ENCODE results near the gene HMX2.
"Not testable (repeated sequence)": the region's sequence is repeated elsewhere in the genome, so short reads cannot be mapped to it uniquely, and the experiment has no call there.

HMX2 gene

DNA sequence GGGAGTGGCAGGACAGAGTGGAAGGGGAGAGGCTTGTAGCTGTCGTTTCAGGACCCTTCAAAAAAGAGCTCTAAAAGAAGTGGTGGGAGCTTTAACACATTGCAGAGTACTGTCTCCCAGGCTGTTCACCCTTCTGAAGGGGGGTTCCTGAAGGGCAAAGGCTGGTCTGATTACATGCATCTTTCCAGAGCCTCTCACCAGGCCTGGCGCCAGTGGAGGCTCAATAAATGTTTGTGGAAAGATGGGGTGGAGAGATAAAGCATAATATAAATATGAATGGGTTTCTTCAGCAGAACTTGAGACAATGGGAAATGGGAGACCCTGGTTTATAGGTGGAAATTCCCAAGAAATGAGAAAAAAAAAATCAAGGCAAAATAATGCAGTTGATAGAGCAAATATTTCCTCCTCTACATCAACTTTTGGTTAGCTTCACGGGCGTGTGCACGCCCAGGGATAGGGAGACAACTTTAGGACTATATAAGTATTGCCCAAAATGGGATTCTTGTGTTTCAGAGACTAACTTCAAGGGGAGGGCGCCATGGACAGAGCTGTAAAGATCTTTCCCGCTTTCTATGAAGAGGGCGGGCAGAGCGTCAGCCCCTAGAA is 5.7 kb downstream of the HMX2 start:
- no peak for DNase-seq

DNA sequence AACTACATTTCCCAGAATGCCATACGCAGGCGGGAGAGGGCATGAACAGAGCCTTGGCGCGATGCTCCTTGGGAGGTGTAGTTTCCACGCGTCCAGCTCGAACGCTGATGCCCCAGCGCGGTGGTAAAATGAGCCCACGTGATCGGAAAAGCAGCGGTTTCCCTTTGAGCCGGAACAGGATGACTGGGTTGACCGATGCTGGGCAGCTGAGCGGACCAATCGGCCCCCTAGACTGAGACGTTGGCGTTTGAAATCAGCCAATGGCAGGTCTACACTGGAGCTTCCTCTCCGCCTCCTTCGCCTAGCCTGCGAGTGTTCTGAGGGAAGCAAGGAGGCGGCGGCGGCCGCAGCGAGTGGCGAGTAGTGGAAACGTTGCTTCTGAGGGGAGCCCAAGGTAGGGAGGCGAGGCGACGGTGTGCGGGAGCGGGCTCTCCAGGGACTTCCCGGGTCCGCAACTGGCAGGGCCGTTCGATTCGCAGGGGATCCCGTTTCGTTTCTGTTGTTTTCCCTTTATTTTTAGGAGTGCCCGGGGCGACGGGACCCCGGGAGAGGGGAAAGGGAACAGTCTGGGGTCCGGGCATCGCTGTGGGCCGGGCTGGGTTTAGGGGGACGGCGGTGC is 6.3 kb downstream of the HMX2 start, which contains the start of gene BUB3:
BUB3 (plus strand) TSS at position 311 of the 619 bp plus-strand sequence. CDS start 516 bp downstream, outside the sequence.
- DNase-seq, result peak; percentile 85

DNA sequence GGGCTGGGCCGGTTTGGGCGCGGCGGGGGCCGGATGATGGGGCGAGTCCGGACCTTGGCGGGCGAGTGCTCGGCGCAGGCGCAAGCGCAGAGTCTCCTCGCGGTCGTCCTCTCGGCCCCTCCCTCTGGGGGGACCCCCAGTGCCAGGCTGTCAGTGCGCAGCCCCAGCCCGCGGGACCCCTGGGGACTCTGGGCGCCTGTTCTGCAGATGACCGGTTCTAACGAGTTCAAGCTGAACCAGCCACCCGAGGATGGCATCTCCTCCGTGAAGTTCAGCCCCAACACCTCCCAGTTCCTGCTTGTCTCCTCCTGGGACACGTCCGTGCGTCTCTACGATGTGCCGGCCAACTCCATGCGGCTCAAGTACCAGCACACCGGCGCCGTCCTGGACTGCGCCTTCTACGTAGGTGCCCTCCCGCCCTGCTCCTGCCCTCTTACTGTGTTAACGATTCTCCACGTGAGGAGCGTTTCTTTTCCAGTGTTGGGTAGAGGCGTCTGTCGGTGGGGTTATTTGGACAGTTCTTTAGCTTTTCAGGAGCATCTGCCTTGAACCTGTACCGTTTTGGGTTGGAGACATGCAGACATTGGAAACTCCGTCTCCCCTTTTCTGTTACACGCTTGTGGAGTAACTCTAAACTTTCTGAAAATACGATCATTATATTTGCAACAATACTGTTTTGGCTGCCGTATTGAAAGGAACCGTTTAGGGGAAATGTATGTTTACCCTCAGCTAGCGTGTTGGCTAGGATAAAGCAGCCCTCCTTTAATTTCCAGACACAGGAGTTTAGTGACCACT is 7.0 kb downstream of the HMX2 start:
- no peak for DNase-seq

DNA sequence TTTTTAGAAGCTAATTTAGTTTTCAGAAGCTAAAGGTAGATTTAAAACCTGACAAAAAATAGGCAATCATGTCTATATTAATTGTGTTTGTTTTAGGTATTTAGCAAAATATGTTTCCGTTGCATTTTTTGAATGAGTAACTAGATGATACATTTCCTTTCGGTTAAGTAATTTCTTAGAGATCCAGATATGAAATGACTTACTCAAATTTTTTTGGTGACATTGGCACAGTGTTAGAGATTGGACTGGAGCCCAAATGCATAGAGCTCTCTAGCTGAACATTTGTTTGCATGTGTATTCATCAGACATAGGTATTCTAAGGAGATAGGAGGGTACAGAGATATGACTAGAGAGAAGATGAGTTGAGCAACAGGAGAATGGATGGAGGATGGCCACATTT is 8.1 kb downstream of the HMX2 start:
- no peak for DNase-seq

GRCh38 chr10:123157210-123157609 is 9.3 kb downstream of the HMX2 start:
- no peak for DNase-seq

DNA sequence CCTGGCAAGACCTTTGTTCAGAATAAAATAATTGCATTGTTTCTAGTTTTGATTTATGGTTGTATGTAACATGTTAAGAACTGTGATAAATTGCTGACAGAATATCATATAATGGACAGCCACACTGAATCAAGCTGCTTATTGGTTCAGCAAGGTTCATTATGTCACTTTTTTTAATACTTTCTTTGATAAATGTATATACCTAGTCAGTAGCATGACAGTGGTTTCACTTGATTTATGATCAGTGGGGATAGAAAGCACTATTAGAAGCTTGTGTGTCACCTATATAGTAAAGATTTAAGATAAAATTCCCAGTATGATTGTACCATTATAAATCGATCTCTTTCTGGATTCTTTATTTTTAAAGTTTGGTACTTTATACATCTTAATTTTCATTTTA is 10.7 kb downstream of the HMX2 start:
- DNase-seq, result no peak

DNA sequence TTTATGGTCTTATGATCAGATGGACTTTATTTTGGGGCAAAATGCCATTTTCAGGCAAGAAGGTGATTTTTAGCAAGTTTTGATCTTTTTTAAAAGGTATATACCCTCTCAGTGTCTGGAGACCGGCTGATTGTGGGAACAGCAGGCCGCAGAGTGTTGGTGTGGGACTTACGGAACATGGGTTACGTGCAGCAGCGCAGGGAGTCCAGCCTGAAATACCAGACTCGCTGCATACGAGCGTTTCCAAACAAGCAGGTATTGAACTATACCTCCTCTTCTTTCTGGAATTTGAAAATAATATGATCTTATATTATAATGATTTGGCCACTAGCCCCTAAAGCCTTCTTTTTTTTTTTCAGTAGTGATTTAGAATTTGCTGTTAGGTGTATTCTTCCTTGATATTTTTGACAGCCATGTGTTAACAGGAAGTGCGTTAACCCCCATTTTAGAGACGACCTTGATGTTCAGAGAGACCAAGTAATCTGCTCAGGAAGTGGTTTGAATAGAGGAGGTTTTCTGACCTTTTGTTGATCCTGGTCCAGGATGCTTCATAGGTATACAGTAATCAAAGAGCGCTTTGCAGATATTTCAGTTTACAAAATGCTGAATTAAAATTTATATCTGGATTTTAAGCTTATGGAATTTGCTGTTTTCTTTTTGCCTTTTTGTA is 12.5 kb downstream of the HMX2 start:
- no peak for DNase-seq

GRCh38 chr10:123164319-123164718 is 16.4 kb downstream of the HMX2 start:
- no peak for DNase-seq

DNA sequence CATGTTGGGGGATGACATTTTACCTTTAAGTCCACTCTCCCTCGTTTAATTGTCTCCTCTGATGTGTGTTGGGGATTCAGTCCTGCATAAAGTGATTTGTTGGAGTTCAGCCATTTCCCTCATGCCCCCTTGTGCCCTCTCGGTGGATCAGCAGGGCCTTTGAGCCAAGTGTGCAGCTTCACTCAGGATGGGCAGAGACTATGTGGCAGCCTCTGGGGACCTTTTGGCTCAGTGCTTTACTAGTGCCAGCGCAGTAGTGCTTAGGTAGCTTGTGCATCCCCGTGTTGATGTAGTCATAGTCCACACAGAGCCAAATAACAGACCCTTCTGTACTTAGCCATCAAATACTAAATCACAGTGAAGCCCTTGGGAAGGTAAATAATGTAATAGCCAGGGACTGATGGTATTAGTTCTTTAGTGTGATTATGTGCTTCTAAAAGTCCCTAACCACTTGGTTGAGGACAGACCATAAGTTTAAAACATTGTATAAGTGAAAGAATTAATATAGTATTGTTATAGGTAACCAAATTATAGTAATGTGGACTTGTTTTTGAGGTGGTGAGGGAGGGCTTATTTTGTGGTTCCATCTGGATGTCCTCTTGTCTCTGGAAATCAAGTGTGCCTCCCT is 17.6 kb downstream of the HMX2 start:
- DNase-seq, result no peak

DNA sequence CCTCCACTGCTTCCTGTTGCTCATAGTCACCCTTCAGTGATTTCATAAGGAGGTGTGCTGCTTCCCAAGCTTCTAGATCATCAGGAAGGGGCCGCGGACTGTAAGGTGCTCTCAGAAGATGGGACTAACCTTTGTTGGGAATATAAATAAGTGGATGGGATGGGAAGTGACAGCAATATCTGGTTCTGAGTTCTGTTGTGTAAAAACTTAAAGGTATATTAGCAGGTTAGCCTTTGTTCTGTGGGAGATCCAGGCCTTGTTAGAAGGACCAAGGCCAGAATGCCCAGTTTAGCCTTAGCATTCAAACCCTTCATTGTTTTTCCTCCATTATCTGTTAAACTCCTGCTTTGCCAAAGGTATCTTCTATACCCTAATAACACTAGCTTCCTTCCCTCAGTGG is 18.7 kb downstream of the HMX2 start:
- DNase-seq, result no peak

DNA sequence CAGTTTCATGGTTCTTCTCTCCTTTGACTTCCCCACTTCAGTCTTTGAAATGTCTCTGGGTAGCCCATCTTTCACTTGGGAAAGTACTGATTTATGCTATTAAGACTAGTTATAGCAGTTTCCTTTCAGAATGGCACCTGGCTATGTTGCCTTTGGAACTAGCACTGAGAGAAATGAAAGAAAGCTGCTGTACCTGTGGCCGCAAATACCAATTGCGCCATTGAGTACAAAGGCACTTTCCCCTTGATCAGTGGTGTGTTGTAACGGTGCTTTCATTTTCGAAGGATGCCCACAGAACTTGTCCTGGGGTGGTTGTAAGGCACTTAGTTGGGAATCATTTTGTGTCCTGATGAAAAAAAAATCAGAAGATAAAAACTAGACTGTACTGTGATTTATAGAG is 23.0 kb downstream of the HMX2 start:
- no peak for DNase-seq

DNA sequence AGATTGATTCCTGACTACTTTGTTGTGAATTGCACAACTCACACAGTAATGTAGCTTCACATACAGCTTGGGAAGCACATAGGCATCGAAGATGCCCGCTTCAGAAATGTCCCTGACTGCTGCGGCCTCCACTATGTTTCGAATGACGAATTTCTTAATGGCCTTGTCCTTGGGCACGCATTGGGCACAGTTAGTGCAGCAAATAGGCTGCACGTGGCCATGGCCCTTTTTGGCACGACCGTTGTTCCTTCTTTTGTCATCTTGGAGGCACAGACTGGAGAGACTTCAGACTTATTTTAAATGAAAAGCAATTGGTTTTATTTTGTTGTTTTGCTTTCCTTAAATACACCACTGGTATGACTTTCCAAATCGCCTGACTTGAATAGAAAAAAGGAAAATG is 23.7 kb downstream of the HMX2 start:
- DNase-seq, result not testable (repeated sequence)

DNA sequence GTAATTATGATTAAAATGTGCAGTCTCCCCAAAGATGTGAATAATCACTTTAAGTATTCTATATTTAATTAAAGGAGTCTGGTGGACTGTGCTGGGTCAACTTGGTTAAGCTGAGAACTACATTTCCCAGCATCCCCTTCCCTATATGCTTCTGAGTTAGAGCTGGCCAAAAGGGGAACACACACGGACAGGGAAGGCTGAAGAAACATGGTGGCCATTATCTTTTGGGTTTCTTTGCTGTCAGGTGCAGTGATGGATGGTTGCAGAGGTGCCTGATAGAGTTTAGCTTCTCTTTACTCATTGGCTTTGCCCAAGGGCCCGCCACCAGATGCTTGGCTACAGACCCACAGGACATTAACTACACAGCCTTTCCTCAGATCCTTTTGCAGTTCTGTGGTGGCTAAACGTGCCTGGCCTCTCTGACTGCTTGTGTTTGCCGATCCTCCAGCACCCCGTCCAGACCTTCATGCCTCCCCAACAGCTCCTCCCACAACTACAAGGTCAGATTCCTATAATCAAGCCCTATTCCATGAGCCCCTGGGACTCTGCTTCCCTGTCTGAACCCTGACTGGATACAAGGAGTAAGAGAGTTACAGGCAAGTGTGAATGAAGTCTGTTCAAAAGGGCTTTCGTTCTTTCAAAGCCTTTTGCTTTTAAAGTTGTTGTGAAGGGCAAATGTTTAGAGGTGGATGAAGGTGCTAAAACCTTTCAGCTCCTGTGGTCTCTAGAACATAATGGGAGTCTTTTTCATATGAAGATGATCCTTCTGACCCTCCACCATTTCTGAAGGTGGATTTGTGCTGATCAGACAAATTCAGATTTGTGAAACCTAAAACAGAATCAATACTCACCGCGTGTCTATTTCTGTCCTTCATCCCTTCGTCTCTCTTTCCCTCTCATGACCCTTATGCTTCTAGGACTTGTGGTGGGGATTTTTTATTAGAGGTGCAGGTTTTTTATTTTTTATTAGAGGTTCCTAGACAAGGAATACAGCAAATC is 27.8 kb downstream of the HMX2 start:
- no peak for DNase-seq

DNA sequence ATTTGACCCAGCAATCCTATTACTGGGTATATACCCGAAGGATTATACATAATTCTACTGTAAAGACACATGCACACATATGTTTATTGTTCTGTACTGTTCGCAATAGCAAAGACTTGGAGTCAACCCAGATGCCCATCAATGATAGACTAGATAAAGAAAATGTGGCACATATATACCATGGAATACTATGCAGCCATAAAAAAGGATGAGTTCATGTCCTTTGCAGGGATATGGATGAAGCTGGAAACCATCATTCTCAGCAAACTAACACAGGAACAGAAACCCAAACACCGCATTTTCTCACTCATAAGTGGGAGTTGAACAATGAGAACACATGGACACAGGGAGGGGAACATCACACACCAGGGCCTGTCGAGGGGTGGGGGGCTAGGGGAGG is 30.5 kb downstream of the HMX2 start:
- DNase-seq, result not testable (repeated sequence)

DNA sequence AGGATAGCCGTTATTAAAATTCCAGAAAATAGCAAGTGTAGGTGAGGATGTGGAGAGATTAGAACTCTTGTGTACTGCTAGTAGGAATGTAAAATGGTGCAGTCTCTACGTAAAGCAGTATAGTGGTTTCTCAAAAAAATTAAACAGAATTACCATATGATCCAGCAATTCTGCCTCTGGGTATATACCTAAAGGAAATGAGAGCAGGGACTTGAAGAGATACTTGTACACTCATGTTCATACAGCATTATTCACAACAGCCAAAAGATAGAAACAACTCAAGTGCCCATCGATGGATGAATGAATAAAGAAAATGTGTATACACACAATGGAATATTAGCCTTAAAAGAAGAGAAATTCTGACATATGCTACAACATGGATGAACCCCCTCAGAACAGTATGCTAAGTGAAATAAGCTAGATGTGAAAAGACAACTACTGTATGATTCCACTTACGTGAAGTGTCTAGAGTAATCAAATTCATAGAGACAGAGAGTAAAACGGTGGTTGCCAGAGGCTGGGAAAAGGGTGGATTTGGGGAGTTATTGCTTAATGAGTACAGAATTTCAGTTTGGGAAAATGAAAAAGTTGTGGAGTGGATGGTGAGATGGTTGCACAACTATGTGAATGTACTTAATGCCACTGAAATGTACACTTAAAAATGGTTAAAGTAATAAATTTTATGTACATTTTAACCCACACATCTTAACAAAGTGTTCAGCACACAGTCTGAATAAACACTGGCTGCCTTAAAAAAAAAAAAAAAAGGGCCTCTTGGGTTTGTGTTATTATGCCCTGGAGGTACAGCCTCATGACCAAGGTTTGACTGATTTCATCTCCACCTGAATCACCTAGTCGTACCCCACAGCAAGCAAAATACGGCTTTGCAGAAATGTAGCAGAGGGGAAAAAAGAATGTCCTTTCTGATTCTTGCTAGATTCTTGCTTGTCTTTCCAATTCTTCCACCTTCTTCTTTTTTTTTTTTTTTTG is 32.5 kb downstream of the HMX2 start:
- no peak for DNase-seq

DNA sequence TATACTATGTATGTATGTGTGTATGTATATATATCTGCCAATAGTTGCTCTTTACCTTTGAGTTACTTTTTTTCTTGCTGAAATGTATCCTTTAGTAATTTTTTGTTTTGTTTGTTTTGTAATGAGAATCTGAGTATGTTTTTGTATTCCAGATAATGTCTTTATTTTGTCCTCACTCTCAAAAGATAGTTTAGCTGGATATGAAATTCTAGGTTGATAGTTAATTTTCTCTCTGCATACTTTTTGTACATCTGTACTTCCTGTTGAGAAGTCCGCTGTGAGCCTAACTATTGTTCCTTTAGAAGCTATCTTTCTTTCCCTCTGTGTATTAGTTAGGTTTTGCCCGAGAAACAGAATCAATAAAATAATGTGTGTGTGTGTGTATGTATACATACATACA is 35.8 kb downstream of the HMX2 start:
- no peak for DNase-seq

DNA sequence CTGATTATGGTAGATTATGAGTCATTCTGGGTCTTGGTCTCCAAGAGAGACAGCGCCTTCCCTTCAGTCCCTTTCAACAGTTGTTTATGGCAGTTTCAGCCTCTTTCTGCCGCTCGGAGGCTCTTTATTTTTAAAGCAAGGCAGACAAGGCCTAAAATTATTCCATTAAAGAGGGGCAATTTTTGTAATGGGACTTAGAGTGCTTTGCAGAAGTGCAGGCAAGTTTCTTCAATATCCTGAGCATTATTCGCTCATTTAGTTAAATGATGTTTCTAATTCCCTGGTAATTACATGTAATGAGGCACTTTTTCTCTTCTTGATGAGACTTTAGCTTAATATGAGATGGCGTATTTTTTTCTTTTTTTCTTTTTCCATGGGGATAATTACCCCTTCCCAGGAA is 39.8 kb downstream of the HMX2 start:
- no peak for DNase-seq

DNA sequence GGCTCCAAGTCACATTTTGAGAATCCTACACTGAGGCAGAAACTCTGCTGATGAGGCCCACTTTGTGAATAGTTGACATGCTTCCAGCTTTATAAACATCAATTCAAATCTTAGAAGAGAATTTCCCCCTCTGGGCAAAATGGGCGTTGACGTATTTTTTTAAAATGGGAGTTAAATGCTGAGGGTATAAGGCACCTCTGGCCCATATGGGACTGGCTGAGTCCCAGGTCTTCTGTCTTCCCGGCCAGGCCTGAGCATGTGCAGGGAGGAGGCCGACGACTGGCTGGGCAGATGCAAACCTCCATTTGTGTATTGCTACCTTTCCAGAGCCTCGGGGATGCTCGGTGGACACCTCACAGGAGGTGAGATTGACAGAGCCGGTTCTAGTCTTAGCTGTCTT is 44.0 kb downstream of the HMX2 start:
- DNase-seq, result no peak

- no peak for DNase-seq
Measured at GRCh38 chr10:123194056-123194455, 46.1 kb downstream of the HMX2 start.
